ENCODE measurements around the gene GOLGB1. TPM values are rescaled to one million over a fixed set of nuclear protein-coding genes. Genes with fewer than 3 reads are reported as not detected.

GOLGB1 gene
- total RNA-seq, 1 donor from 2014 or later, result 45.4 TPM

Small RNA genes within 50 kb of the gene (small RNA-seq; reads per million reads assigned to genes)
- not detected for gene RNU4-62P

Other genes with a start within 250 kb of the GOLGB1 start
- 2.5 TPM for gene POLQ, start 203.8 kb downstream of the GOLGB1 start, total RNA-seq
- not detected for gene ARGFX, start 181.8 kb downstream of the GOLGB1 start, total RNA-seq
- not detected for gene FBXO40, start 156.4 kb downstream of the GOLGB1 start, total RNA-seq
- 35.4 TPM for gene HCLS1, start 88.8 kb downstream of the GOLGB1 start, total RNA-seq
- 12.3 TPM for gene IQCB1, start 85.3 kb upstream of the GOLGB1 start, total RNA-seq
- 2.2 TPM for gene EAF2, start 85.5 kb upstream of the GOLGB1 start, total RNA-seq
- gene SLC15A2, start 144.7 kb upstream of the GOLGB1 start, total RNA-seq, result 0.49 TPM